ENCODE measurements around the gene ELK4.

DNA sequence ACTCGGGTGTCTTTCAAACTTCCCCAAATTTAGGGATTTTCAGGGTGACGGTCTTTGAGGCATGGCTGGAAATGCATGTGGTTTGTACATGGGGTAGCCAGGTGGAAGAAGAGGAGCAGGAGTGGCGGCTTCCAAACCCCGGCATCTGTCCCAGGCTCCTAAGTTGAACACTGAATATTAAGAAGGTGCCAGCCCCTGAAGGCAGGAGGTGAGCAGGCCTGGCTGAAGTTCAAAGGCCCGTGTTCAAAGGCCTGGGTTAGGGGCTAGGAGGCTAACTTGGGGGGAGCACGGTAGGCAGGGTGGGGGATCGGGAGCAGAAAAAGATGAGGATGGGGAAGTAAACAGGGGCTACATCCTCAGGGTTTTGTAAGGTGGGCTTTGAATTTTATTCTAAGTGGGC, 42.8 kb downstream of the ELK4 start:
- TF ChIP-seq, protein P1, sequence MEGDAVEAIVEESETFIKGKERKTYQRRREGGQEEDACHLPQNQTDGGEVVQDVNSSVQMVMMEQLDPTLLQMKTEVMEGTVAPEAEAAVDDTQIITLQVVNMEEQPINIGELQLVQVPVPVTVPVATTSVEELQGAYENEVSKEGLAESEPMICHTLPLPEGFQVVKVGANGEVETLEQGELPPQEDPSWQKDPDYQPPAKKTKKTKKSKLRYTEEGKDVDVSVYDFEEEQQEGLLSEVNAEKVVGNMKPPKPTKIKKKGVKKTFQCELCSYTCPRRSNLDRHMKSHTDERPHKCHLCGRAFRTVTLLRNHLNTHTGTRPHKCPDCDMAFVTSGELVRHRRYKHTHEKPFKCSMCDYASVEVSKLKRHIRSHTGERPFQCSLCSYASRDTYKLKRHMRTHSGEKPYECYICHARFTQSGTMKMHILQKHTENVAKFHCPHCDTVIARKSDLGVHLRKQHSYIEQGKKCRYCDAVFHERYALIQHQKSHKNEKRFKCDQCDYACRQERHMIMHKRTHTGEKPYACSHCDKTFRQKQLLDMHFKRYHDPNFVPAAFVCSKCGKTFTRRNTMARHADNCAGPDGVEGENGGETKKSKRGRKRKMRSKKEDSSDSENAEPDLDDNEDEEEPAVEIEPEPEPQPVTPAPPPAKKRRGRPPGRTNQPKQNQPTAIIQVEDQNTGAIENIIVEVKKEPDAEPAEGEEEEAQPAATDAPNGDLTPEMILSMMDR (IDR thresholded peaks at IDR 0.05), result no peak
- TF ChIP-seq EZH2 (IDR thresholded peaks at IDR 0.05), result no peak
